Esophagus (tissue), 2 donors: ENCODE data around the gene DNAJC15. TPM values are rescaled to one million over a fixed set of nuclear protein-coding genes. Genes with fewer than 3 reads are reported as not detected.

Experiments
- H3K27ac ChIP-seq, 2 donors: one replicate each; pipeline ENCODE4 v1.5.1; 2013; ENCODE audit warnings: low read depth in 2 of 2, mild to moderate bottlenecking in 2 of 2, inconsistent platforms in 1 of 2, low read length in 1 of 2, moderate library complexity in 1 of 2
- H3K27me3 ChIP-seq, 2 donors: one replicate each; pipeline ENCODE4 v1.6.1; 2013; ENCODE audit warnings: low read length in 2 of 2, control low read depth in 1 of 2, mild to moderate bottlenecking in 1 of 2; ENCODE audit not compliant: insufficient read depth in 2 of 2, control insufficient read depth in 1 of 2
- H3K36me3 ChIP-seq, 2 donors: one replicate each; pipeline ENCODE4 v1.6.1; 2013; ENCODE audit warnings: low read length in 1 of 2; ENCODE audit not compliant: control insufficient read depth in 2 of 2, insufficient read depth in 2 of 2
- H3K4me1 ChIP-seq, 2 donors: one replicate each; pipeline ENCODE4 v1.6.1; 2013; ENCODE audit warnings: low read length in 1 of 2; ENCODE audit not compliant: control insufficient read depth in 2 of 2, insufficient read depth in 2 of 2
- H3K4me3 ChIP-seq, 2 donors: one replicate each; pipeline ENCODE4 v1.5.1; 2013; ENCODE audit warnings: low read length in 2 of 2, mild to moderate bottlenecking in 2 of 2, low read depth in 1 of 2, moderate library complexity in 1 of 2
- H3K9me3 ChIP-seq, 2 donors: one replicate each; pipeline ENCODE4 v1.6.1; 2013; ENCODE audit warnings: mild to moderate bottlenecking in 2 of 2, low read depth in 1 of 2, low read length in 1 of 2, moderate library complexity in 1 of 2; ENCODE audit not compliant: control insufficient read depth in 2 of 2, insufficient read depth in 1 of 2
- WGBS, 2 donors: extraction: QIAGEN DNeasy Blood & Tissue Kit; methylation state at CpG; one replicate each; pipeline ENCODE4 v1.1.7; 2013; 5-methylcytosine and 5-hydroxymethylcytosine counted together
- polyA plus RNA-seq, 2 donors: library from polyadenylated mRNA; stranded (reverse); fragments of 200-250 nt; gene quantifications; one replicate each; pipeline ENCODE4 v1.2.3, GENCODE V29; 2013
- donor health status: healthy with polysubstance abuse.
- donor health status: Bipolar disorder and iron deficiency.

DNAJC15 gene
- polyA plus RNA-seq, 2 donors: 8.6 to 13.6 TPM

GRCh38 chr13:43089912-43090498 lies 66.6 kb downstream of the DNAJC15 start:
- no peaks in the 10 kb centered on the region for H3K9me3 ChIP-seq
- 74 to 78% methylated on average over 1 of the region's 1 CpG for WGBS, 2 donors
- H3K36me3 ChIP-seq: peaks cover 2% of the 10 kb centered on the region in 2 donors
- no peak overlapping the region for H3K4me3 ChIP-seq
- H3K27ac ChIP-seq: no peak overlapping the region
- no peaks in the 10 kb centered on the region for H3K27me3 ChIP-seq
- H3K4me1 ChIP-seq: no peaks in the 10 kb centered on the region

GRCh38 chr13:43094901-43095300 lies 71.5 kb downstream of the DNAJC15 start:
- H3K27ac ChIP-seq: no peak overlapping the region
- H3K27me3 ChIP-seq: no peaks in the 10 kb centered on the region
- 85 to 89% methylated on average over 1 of the region's 1 CpG for WGBS, 2 donors
- H3K9me3 ChIP-seq: no peaks in the 10 kb centered on the region
- H3K4me3 ChIP-seq: no peak overlapping the region
- no peaks in the 10 kb centered on the region for H3K4me1 ChIP-seq
- peaks cover 2% of the 10 kb centered on the region in 2 donors for H3K36me3 ChIP-seq

GRCh38 chr13:43095771-43096719 lies 72.7 kb downstream of the DNAJC15 start:
- H3K4me1 ChIP-seq: no peaks in the 10 kb centered on the region
- no peak overlapping the region for H3K27ac ChIP-seq
- H3K9me3 ChIP-seq: no peaks in the 10 kb centered on the region
- WGBS, 2 donors: 70 to 72% methylated on average over 2 of the region's 2 CpGs
- no peaks in the 10 kb centered on the region for H3K27me3 ChIP-seq
- H3K36me3 ChIP-seq: peaks cover 2% of the 10 kb centered on the region in 2 donors
- no peak overlapping the region for H3K4me3 ChIP-seq

- WGBS, 2 donors: 95 to 100% methylated on average over 2 of the region's 2 CpGs
- H3K9me3 ChIP-seq: no peaks in the 10 kb centered on the region
- H3K36me3 ChIP-seq: no peaks in the 10 kb centered on the region
- no peak overlapping the region for H3K4me3 ChIP-seq
- H3K27me3 ChIP-seq: no peaks in the 10 kb centered on the region
- no peak overlapping the region for H3K27ac ChIP-seq
- no peaks in the 10 kb centered on the region for H3K4me1 ChIP-seq
Observed at GRCh38 chr13:43100667-43101066, 77.3 kb downstream of the DNAJC15 start.

GRCh38 chr13:43102304-43102703 lies 78.9 kb downstream of the DNAJC15 start:
- Histone ChIP-seq H3K27me3 (no peaks in the 10 kb centered on the region), H3K9me3 (no peaks in the 10 kb centered on the region), H3K4me1 (no peaks in the 10 kb centered on the region), H3K36me3 (no peaks in the 10 kb centered on the region), H3K4me3 (no peak overlapping the region), H3K27ac (no peak overlapping the region)
- WGBS, 2 donors: 74 to 80% methylated on average over 4 of the region's 4 CpGs

GRCh38 chr13:43107780-43108179 lies 84.4 kb downstream of the DNAJC15 start:
- 71 to 83% methylated on average over 2 of the region's 2 CpGs for WGBS, 2 donors
- no peaks in the 10 kb centered on the region for H3K36me3 ChIP-seq
- no peaks in the 10 kb centered on the region for H3K27me3 ChIP-seq
- H3K4me1 ChIP-seq: no peaks in the 10 kb centered on the region
- H3K4me3 ChIP-seq: no peak overlapping the region
- H3K27ac ChIP-seq: no peak overlapping the region
- H3K9me3 ChIP-seq: no peaks in the 10 kb centered on the region

GRCh38 chr13:43110036-43110435 lies 86.7 kb downstream of the DNAJC15 start:
- Histone ChIP-seq H3K27me3 (no peaks in the 10 kb centered on the region), H3K36me3 (no peaks in the 10 kb centered on the region), H3K4me3 (no peak overlapping the region), H3K4me1 (no peaks in the 10 kb centered on the region), H3K9me3 (no peaks in the 10 kb centered on the region), H3K27ac (no peak overlapping the region)
- 86 to 87% methylated on average over 5 of the region's 5 CpGs for WGBS, 2 donors

GRCh38 chr13:43110658-43111057 lies 87.3 kb downstream of the DNAJC15 start:
- Histone ChIP-seq H3K27ac (no peak overlapping the region), H3K9me3 (no peaks in the 10 kb centered on the region), H3K27me3 (no peaks in the 10 kb centered on the region), H3K4me3 (no peak overlapping the region), H3K36me3 (no peaks in the 10 kb centered on the region), H3K4me1 (no peaks in the 10 kb centered on the region)
- WGBS, 2 donors: 80 to 92% methylated on average over 2 of the region's 2 CpGs

- H3K4me1 ChIP-seq: no peaks in the 10 kb centered on the region
- H3K36me3 ChIP-seq: no peaks in the 10 kb centered on the region
- WGBS, 2 donors: 86% methylated on average over 7 of the region's 7 CpGs
- H3K27ac ChIP-seq: no peak overlapping the region
- H3K9me3 ChIP-seq: no peaks in the 10 kb centered on the region
- no peak overlapping the region for H3K4me3 ChIP-seq
- H3K27me3 ChIP-seq: no peaks in the 10 kb centered on the region
Observed at GRCh38 chr13:43111559-43112400, 88.4 kb downstream of the DNAJC15 start.
